Keratinocyte (primary cell): Measurements from ENCODE around the gene NBPF3.

Experiments used
- CTCF ChIP-seq, 3 experiments: IDR thresholded peaks in 1 of 3; conservative IDR thresholded peaks in 1 of 3; optimal IDR thresholded peaks in 1 of 3; 2 replicates in 2 of 3; 3 replicates in 1 of 3; pipeline versions ENCODE3 to v1.5.1; 2011; ENCODE audit warnings: low read length in 3 of 3, mild to moderate bottlenecking in 3 of 3, moderate library complexity in 2 of 3, control low read depth in 1 of 3, inconsistent platforms in 1 of 3; ENCODE audit not compliant: insufficient read depth in 2 of 3; ENCODE audit errors: extremely low read depth in 1 of 3
- EZH2 ChIP-seq: IDR thresholded peaks from one replicate; pipeline ENCODE4 v1.6.1; 2012; ENCODE audit warnings: inconsistent platforms, mild to moderate bottlenecking, low read length, moderate library complexity

- TF ChIP-seq EZH2: no peak
- no peak for TF ChIP-seq CTCF (optimal IDR thresholded peaks at IDR 0.05 in 1 of 3, IDR thresholded peaks at IDR 0.05 in 1 of 3, conservative IDR thresholded peaks at IDR 0.05 in 1 of 3; ENCODE audit: extremely low read depth in 1 of 3, insufficient read depth in 2 of 3, low read length in 3 of 3)
Measured at GRCh38 chr1:21406659-21407058, 33.3 kb upstream of the NBPF3 start.
